VCaP (cell line): ENCODE measurements around the gene SLC44A5.
A peak's percentile ranks its signal among the peaks of the same experiment; 100 is the strongest.
"Not testable (repeated sequence)": the region's sequence is repeated elsewhere in the genome, so short reads cannot be mapped to it uniquely, and the experiment has no call there.

Experiments used
- H3K27ac ChIP-seq: fragments of 450-650 bp; 2 replicates; pipeline ENCODE4 v1.5.1; 2017
- TF ChIP-seq, protein P1 (sequence below): fragments of 450-650 bp; conservative IDR thresholded peaks from 2 replicates; pipeline ENCODE4 v1.5.1; 2017; ENCODE audit warnings: mild to moderate bottlenecking, moderate library complexity

Gene SLC44A5

GRCh38 chr1:75611014-75611413 lies at the start of gene SLC44A5:
SLC44A5 (minus strand) TSS chr1:75611114; CDS start chr1:75541447, 69,667 bp downstream.
- no peak within 1 kb of the TSS for H3K27ac ChIP-seq
- TF ChIP-seq, protein P1, sequence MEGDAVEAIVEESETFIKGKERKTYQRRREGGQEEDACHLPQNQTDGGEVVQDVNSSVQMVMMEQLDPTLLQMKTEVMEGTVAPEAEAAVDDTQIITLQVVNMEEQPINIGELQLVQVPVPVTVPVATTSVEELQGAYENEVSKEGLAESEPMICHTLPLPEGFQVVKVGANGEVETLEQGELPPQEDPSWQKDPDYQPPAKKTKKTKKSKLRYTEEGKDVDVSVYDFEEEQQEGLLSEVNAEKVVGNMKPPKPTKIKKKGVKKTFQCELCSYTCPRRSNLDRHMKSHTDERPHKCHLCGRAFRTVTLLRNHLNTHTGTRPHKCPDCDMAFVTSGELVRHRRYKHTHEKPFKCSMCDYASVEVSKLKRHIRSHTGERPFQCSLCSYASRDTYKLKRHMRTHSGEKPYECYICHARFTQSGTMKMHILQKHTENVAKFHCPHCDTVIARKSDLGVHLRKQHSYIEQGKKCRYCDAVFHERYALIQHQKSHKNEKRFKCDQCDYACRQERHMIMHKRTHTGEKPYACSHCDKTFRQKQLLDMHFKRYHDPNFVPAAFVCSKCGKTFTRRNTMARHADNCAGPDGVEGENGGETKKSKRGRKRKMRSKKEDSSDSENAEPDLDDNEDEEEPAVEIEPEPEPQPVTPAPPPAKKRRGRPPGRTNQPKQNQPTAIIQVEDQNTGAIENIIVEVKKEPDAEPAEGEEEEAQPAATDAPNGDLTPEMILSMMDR = no peak

DNA sequence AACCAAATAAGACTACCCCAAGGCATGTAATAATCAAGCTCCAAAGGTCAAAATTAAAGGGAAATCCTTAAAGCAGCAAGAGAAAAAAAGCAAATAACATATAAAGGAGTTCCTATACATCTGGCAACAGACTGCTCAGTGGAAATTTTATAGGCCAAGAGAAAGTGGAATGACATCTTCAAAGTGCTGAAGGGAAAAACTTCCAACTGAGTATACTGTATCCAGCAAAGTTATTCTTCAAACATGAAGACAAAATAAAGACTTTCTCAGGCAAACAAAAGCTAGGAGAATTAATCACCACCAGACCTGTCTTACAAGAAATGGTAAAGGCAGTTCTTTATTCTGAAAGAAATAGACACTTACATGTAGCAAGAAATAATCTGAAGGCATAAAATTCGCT lies 45.0 kb upstream of the SLC44A5 start:
- TF ChIP-seq, protein P1 = no peak
- H3K27ac ChIP-seq = no peak overlapping the region

DNA sequence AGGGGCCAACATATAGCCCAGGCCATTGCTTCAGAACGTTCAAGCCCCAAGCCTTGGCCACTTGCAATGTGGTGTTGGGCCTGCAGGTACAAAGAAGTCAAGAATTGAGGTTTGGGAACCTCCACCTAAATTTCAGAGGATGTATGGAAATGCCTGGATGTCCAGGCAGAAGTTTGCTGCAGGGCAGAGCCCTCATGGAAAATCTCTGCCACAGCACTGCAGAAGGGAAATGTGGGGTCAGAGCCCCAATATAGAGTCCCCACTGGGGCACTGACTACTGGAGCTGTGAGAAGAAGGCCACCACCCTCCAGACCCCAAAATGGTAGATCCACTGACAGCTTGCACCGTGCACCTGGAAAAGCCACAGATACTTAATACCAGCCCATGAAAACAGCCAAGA lies 36.3 kb upstream of the SLC44A5 start:
- H3K27ac ChIP-seq = not testable (repeated sequence)

GRCh38 chr1:75645153-75645552 lies 34.2 kb upstream of the SLC44A5 start:
- H3K27ac ChIP-seq = not testable (repeated sequence)

DNA sequence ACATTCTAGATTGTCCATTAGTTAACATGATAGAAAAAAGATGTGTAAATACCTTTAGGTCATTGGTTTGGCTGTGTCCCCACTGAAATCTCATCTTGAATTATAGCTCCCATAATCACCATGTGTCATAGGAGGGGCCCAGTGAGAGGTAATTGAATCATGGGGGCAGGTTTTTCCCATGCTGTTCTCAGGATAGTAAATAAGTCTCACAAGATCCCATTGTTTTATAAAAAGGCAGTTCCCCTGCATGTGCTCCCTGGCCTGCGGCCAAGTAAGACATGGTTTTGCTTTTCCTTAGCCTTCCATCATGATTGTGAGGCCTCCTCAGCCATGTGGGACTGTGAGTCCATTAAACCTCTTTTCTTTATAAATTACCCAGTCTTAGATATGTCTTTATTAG lies 32.5 kb upstream of the SLC44A5 start:
- TF ChIP-seq, protein P1 = no peak
- H3K27ac ChIP-seq = no peak overlapping the region

DNA sequence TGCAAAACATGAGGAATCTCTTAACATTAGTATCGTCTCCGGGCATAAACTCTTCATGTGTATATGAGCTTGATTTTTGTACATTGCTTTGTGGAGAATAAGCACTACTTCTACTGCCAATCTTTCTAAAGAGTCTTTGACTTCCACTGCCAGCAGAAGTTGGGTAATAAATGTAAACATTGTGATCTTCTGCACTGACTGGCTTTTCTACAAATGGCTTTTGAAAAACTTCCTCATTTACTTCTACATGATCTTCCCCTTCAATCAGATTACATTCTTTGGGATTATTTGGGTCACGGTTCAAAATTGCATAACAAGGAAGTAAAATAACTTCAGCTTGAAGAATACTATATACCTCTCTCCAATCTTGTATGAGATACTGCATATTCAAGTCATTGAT lies 30.4 kb upstream of the SLC44A5 start:
- TF ChIP-seq, protein P1 = no peak
- H3K27ac ChIP-seq = no peak overlapping the region

- no peak overlapping the region for H3K27ac ChIP-seq
- TF ChIP-seq, protein P1 = no peak
These were observed 29.2 kb upstream of the SLC44A5 start for GRCh38 chr1:75640137-75640536.

DNA sequence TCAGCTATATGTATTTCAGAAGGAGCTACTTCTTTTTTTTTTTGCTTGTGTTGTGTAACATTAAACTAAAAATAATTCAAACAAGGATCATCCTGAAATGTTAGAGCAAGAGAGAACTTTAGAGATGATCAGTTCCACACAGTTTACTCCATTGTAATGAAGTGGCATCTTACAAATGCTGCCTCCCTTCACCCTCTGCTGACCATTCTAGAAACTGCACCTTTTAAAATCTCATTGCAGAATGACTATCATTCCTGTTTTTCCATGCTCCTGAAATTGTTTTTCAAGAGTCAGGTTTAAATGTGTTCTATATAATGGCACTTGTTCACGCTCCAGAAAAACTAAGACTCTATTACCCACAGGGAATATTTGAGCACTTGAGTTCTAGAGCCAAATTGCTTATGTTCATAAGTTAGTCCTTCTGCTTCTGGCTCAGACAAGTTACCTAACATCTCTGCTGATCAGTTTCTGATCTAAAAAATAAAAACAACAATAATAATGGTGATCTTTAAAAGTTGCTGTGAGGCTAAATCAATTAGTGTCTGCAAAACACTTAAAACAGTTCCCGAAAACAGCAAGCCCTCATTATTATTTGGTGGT lies 21.5 kb upstream of the SLC44A5 start:
- H3K27ac ChIP-seq = no peak overlapping the region
- TF ChIP-seq, protein P1 = peak; percentile 87

- no peak overlapping the region for H3K27ac ChIP-seq
- TF ChIP-seq, protein P1 = no peak
These were observed 20.1 kb upstream of the SLC44A5 start for GRCh38 chr1:75630998-75631397.
